ENCODE results near the gene FHIT. TPM values are rescaled to one million over a fixed set of nuclear protein-coding genes. Genes with fewer than 3 reads are reported as not detected.

The FHIT gene
- total RNA-seq, 1 experiment from 2014 or later = 20.1 TPM

GRCh38 chr3:60617188-60617587 lies 634.1 kb downstream of the FHIT start:
- BruUV-seq (replicated peaks) = no TSS peak

GRCh38 chr3:60613769-60614303 lies 637.4 kb downstream of the FHIT start:
- ChIA-PET CTCF (interaction anchor here (0.8 kb wide), 1 partner anchor 11 kb away, joined by 3 read pairs; no protein-coding TSS in a partner anchor), POLR2A (no interaction called here)
- no peak for DNase-seq (ENCODE audit: unreplicated experiment)
- no peaks in the 10 kb centered on the region for H3K36me3 Mint-ChIP-seq (ENCODE audit: insufficient read depth, unreplicated experiment)
- intact Hi-C loops (cut with micrococcal nuclease) = no loop called here
- H3K4me1 Mint-ChIP-seq (ENCODE audit: insufficient read depth, unreplicated experiment) = peaks cover 8% of the 10 kb centered on the region
- BruUV-seq (replicated peaks) = no TSS peak
- no peak overlapping the region for H3K27ac Mint-ChIP-seq (ENCODE audit: low read depth, unreplicated experiment)
- H3K9me3 Mint-ChIP-seq (ENCODE audit: unreplicated experiment) = no peaks in the 10 kb centered on the region
- no peak for TF ChIP-seq CTCF (IDR thresholded peaks at IDR 0.05; ENCODE audit: unreplicated experiment)
- H3K27me3 Mint-ChIP-seq (ENCODE audit: insufficient read depth, unreplicated experiment) = no peaks in the 10 kb centered on the region
- H3K4me3 Mint-ChIP-seq (ENCODE audit: unreplicated experiment) = no peak overlapping the region

More at GRCh38 chr3:60617188-60617587, 634.1 kb downstream of the FHIT start:
- CTCF ChIA-PET = interaction anchor here (0.6 kb wide), 1 partner anchor 1084 kb away, joined by 3 read pairs; no protein-coding TSS in a partner anchor
- no peaks in the 10 kb centered on the region for H3K4me1 Mint-ChIP-seq (ENCODE audit: insufficient read depth, unreplicated experiment)
- POLR2A ChIA-PET = no interaction called here
- intact Hi-C loops (cut with micrococcal nuclease) = no loop called here
- no peak overlapping the region for H3K4me3 Mint-ChIP-seq (ENCODE audit: unreplicated experiment)
- no peak overlapping the region for H3K27ac Mint-ChIP-seq (ENCODE audit: low read depth, unreplicated experiment)
- TF ChIP-seq CTCF (IDR thresholded peaks at IDR 0.05; ENCODE audit: unreplicated experiment) = no peak
- DNase-seq (ENCODE audit: unreplicated experiment) = no peak
- no peaks in the 10 kb centered on the region for H3K27me3 Mint-ChIP-seq (ENCODE audit: insufficient read depth, unreplicated experiment)
- H3K36me3 Mint-ChIP-seq (ENCODE audit: insufficient read depth, unreplicated experiment) = no peaks in the 10 kb centered on the region
- no peaks in the 10 kb centered on the region for H3K9me3 Mint-ChIP-seq (ENCODE audit: unreplicated experiment)

- peaks cover 8% of the 10 kb centered on the region for H3K4me1 Mint-ChIP-seq (ENCODE audit: insufficient read depth, unreplicated experiment)
- ChIA-PET POLR2A (interaction anchor here (0.7 to 1.3 kb wide), 3 partner anchors 9 to 1046 kb away, joined by 3 to 5 read pairs (median 4); no protein-coding TSS in a partner anchor), CTCF (interaction anchor here (0.6 to 0.9 kb wide), 3 partner anchors 9 to 1156 kb away, joined by 3 to 4 read pairs (median 3); no protein-coding TSS in a partner anchor)
- no peak overlapping the region for H3K4me3 Mint-ChIP-seq (ENCODE audit: unreplicated experiment)
- TF ChIP-seq CTCF (IDR thresholded peaks at IDR 0.05; ENCODE audit: unreplicated experiment) = no peak
- BruUV-seq (replicated peaks) = no TSS peak
- no peaks in the 10 kb centered on the region for H3K27me3 Mint-ChIP-seq (ENCODE audit: insufficient read depth, unreplicated experiment)
- no peaks in the 10 kb centered on the region for H3K36me3 Mint-ChIP-seq (ENCODE audit: insufficient read depth, unreplicated experiment)
- H3K27ac Mint-ChIP-seq (ENCODE audit: low read depth, unreplicated experiment) = no peak overlapping the region
- DNase-seq (ENCODE audit: unreplicated experiment) = peak; percentile 98
- intact Hi-C loops (cut with micrococcal nuclease) = no loop called here
- no peaks in the 10 kb centered on the region for H3K9me3 Mint-ChIP-seq (ENCODE audit: unreplicated experiment)
Measured at GRCh38 chr3:60610441-60611112, 640.7 kb downstream of the FHIT start.

- H3K36me3 Mint-ChIP-seq (ENCODE audit: insufficient read depth, unreplicated experiment) = no peaks in the 10 kb centered on the region
- no peak overlapping the region for H3K4me3 Mint-ChIP-seq (ENCODE audit: unreplicated experiment)
- no peak overlapping the region for H3K27ac Mint-ChIP-seq (ENCODE audit: low read depth, unreplicated experiment)
- BruUV-seq (replicated peaks) = no TSS peak
- no peaks in the 10 kb centered on the region for H3K9me3 Mint-ChIP-seq (ENCODE audit: unreplicated experiment)
- POLR2A ChIA-PET = interaction anchor here (1.3 kb wide), 1 partner anchor 15 kb away, joined by 4 read pairs; no protein-coding TSS in a partner anchor
- intact Hi-C loops (cut with micrococcal nuclease) = no loop called here
- no peak for TF ChIP-seq CTCF (IDR thresholded peaks at IDR 0.05; ENCODE audit: unreplicated experiment)
- H3K4me1 Mint-ChIP-seq (ENCODE audit: insufficient read depth, unreplicated experiment) = peaks cover 8% of the 10 kb centered on the region
- peak; percentile 45 for DNase-seq (ENCODE audit: unreplicated experiment)
- H3K27me3 Mint-ChIP-seq (ENCODE audit: insufficient read depth, unreplicated experiment) = no peaks in the 10 kb centered on the region
- CTCF ChIA-PET = no interaction called here
Measured at GRCh38 chr3:60609446-60609845, 641.8 kb downstream of the FHIT start.

Data from MCF 10A (cell line).